Measurements from ENCODE around the gene HES6.

HES6 gene

DNA sequence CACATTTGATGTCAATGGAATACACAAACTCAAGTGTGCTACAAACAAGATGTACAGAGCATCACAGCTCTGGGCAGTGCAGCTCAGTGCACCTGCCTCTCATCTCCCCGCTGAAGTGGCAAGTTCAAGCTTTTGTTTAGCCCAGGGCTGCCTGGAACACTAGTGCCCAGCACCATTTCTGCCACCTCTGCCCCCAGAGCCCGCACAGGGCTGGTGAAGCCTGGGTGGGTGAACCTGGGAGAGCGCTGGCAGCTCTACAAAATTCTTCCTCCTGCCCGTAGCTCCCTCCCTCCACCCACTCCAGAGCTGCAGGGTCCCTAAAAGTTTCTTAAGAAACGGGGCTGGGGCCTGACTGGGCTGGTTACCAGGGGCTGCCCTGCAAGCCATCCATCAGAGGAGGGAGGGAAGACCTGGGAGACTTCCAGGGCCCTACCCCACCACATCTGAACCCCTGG lies 1.5 kb downstream of the HES6 start:
- Histone ChIP-seq H3K4me1 (ENCODE audit: insufficient read depth, low read length) (peaks cover 6% of the 10 kb centered on the region; the same call in 1 of the 2 replicates), H3K9me3 (ENCODE audit: insufficient read depth, low read depth, low read length) (no peaks in the 10 kb centered on the region), H3K36me3 (ENCODE audit: insufficient read depth, low read depth, low read length) (no peaks in the 10 kb centered on the region), H3K27ac (ENCODE audit: low read length) (no peak overlapping the region), H3K9ac (ENCODE audit: low read depth, low read length) (no peak overlapping the region), H3K27me3 (ENCODE audit: insufficient read depth, low read length) (peaks cover 67% of the 10 kb centered on the region), H3K4me3 (ENCODE audit: low read length) (no peak overlapping the region)

DNA sequence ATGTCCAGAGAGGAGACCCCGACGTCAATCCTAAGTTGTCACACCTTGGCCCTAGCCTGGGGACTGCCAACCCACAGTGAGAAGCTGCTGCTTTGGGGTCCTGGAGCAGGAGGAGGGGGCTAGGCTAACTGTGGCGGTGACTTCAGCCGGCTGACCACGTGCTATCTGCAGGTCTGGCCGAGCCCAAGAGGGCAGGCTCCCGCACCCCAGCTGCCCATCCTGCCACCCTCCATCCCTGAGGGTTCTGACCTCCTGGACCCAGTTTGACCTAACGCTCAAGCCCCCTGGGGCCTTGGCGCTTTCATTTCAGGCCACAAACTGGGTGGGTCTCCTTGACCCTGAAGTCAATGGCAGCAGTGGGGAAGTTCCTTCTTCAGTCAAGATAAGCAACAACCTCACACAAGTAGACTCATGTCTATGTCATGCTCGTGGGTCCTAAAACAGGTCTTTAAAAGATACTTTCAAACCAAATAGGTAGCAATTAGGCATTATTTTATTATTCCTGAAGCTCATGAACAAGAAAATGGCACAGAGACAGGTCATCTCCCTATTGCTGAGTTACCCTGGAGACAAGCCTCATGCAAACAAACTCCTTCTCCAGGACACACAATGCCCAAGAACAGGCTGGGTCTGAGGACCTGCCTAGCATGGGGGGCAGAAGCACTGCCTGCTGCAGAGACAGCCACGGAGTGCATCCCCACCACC lies 2.3 kb downstream of the HES6 start:
- peaks cover 67% of the 10 kb centered on the region for H3K27me3 ChIP-seq (ENCODE audit: insufficient read depth, low read length)
- no peak overlapping the region for H3K27ac ChIP-seq (ENCODE audit: low read length)
- no peaks in the 10 kb centered on the region for H3K36me3 ChIP-seq (ENCODE audit: insufficient read depth, low read depth, low read length)
- no peaks in the 10 kb centered on the region for H3K9me3 ChIP-seq (ENCODE audit: insufficient read depth, low read depth, low read length)
- no peak overlapping the region for H3K4me3 ChIP-seq (ENCODE audit: low read length)
- H3K4me1 ChIP-seq (ENCODE audit: insufficient read depth, low read length) = peaks cover 3% of the 10 kb centered on the region; the same call in 1 of the 2 replicates
- no peak overlapping the region for H3K9ac ChIP-seq (ENCODE audit: low read depth, low read length)

GRCh38 chr2:238236571-238236970 lies 3.3 kb downstream of the HES6 start:
- Histone ChIP-seq H3K9ac (ENCODE audit: low read depth, low read length) (no peak overlapping the region), H3K27me3 (ENCODE audit: insufficient read depth, low read length) (peaks cover 67% of the 10 kb centered on the region), H3K36me3 (ENCODE audit: insufficient read depth, low read depth, low read length) (no peaks in the 10 kb centered on the region), H3K4me3 (ENCODE audit: low read length) (no peak overlapping the region), H3K4me1 (ENCODE audit: insufficient read depth, low read length) (peaks cover 2% of the 10 kb centered on the region; the same call in 1 of the 2 replicates), H3K27ac (ENCODE audit: low read length) (no peak overlapping the region), H3K9me3 (ENCODE audit: insufficient read depth, low read depth, low read length) (no peaks in the 10 kb centered on the region)

- H3K9me3 ChIP-seq (ENCODE audit: insufficient read depth, low read depth, low read length) = no peaks in the 10 kb centered on the region
- H3K9ac ChIP-seq (ENCODE audit: low read depth, low read length) = no peak overlapping the region
- H3K27me3 ChIP-seq (ENCODE audit: insufficient read depth, low read length) = peaks cover 67% of the 10 kb centered on the region
- H3K36me3 ChIP-seq (ENCODE audit: insufficient read depth, low read depth, low read length) = no peaks in the 10 kb centered on the region
- no peak overlapping the region for H3K4me3 ChIP-seq (ENCODE audit: low read length)
- no peak overlapping the region for H3K27ac ChIP-seq (ENCODE audit: low read length)
- H3K4me1 ChIP-seq (ENCODE audit: insufficient read depth, low read length) = no peaks in the 10 kb centered on the region
Measured at GRCh38 chr2:238235856-238236255, 4.0 kb downstream of the HES6 start.

GRCh38 chr2:238235331-238235732 lies 4.5 kb downstream of the HES6 start:
- Histone ChIP-seq H3K27ac (ENCODE audit: low read length) (no peak overlapping the region), H3K4me1 (ENCODE audit: insufficient read depth, low read length) (no peaks in the 10 kb centered on the region), H3K36me3 (ENCODE audit: insufficient read depth, low read depth, low read length) (no peaks in the 10 kb centered on the region), H3K27me3 (ENCODE audit: insufficient read depth, low read length) (peaks cover 72% of the 10 kb centered on the region), H3K9me3 (ENCODE audit: insufficient read depth, low read depth, low read length) (no peaks in the 10 kb centered on the region), H3K4me3 (ENCODE audit: low read length) (no peak overlapping the region), H3K9ac (ENCODE audit: low read depth, low read length) (no peak overlapping the region)

GRCh38 chr2:238233625-238234024 lies 6.2 kb downstream of the HES6 start:
- no peak overlapping the region for H3K27ac ChIP-seq (ENCODE audit: low read length)
- no peak overlapping the region for H3K9ac ChIP-seq (ENCODE audit: low read depth, low read length)
- no peaks in the 10 kb centered on the region for H3K4me1 ChIP-seq (ENCODE audit: insufficient read depth, low read length)
- H3K9me3 ChIP-seq (ENCODE audit: insufficient read depth, low read depth, low read length) = no peaks in the 10 kb centered on the region
- no peaks in the 10 kb centered on the region for H3K36me3 ChIP-seq (ENCODE audit: insufficient read depth, low read depth, low read length)
- H3K4me3 ChIP-seq (ENCODE audit: low read length) = no peak overlapping the region
- peaks cover 83% of the 10 kb centered on the region for H3K27me3 ChIP-seq (ENCODE audit: insufficient read depth, low read length)

- no peak overlapping the region for H3K27ac ChIP-seq (ENCODE audit: low read length)
- H3K9me3 ChIP-seq (ENCODE audit: insufficient read depth, low read depth, low read length) = no peaks in the 10 kb centered on the region
- H3K9ac ChIP-seq (ENCODE audit: low read depth, low read length) = no peak overlapping the region
- H3K27me3 ChIP-seq (ENCODE audit: insufficient read depth, low read length) = peaks cover 70% of the 10 kb centered on the region
- no peaks in the 10 kb centered on the region for H3K4me1 ChIP-seq (ENCODE audit: insufficient read depth, low read length)
- no peaks in the 10 kb centered on the region for H3K36me3 ChIP-seq (ENCODE audit: insufficient read depth, low read depth, low read length)
- peak overlapping the region; percentile 70; the same call in 1 of the 2 replicates for H3K4me3 ChIP-seq (ENCODE audit: low read length)
Measured at GRCh38 chr2:238231809-238232208, 8.0 kb downstream of the HES6 start.

DNA sequence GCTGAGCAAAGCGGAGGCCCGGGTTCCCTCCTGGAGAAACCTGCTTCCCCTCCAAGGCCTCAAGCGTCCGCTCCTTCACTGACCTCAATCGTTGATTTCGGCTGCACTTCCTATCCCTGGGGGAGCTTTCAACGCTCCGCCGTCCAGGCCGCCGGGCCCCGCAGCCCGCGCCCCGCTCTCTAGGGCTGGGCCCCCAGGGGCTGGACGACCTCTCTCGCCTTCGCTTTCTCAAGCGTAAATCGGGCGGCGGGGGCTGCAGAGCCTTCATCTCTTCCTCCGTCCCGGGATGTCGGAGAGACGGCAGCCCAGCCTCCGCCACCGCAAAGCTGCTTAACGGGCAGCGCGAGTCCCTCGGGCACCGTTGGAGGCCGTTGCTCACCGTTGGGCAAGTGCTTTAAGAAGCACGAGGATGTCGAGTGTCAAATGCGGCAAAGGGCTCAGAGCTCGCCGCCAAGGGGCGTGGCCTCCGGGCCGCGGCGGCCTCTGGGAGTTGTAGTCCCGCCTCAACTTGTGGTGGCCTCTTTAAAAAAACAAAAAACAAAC lies 8.5 kb downstream of the HES6 start:
- Histone ChIP-seq H3K36me3 (ENCODE audit: insufficient read depth, low read depth, low read length) (no peaks in the 10 kb centered on the region), H3K4me3 (ENCODE audit: low read length) (peak overlapping the region; percentile 70), H3K9ac (ENCODE audit: low read depth, low read length) (no peak overlapping the region; the same call in 1 of the 2 replicates), H3K27me3 (ENCODE audit: insufficient read depth, low read length) (peaks cover 65% of the 10 kb centered on the region), H3K27ac (ENCODE audit: low read length) (no peak overlapping the region), H3K4me1 (ENCODE audit: insufficient read depth, low read length) (no peaks in the 10 kb centered on the region), H3K9me3 (ENCODE audit: insufficient read depth, low read depth, low read length) (no peaks in the 10 kb centered on the region)

DNA sequence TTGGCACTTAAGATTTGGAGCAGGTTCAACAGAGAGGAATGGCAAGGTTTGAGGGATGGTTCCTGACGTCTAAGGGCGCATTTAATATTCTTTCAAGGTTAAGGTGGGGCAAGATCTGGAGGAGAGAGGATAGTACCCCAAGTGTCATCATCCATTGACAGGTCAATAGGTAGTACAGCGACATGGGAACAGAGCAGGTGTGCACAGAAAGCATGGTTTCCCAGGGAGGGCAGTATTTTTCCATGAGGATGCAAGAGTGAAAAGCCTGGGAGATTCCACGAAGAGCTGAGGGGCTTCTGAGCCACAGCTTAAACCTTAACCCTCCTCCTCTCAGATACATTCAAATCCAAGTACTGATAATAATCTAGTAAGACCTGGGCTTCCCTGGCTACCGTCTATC lies 9.1 kb downstream of the HES6 start:
- Histone ChIP-seq H3K27ac (ENCODE audit: low read length) (no peak overlapping the region), H3K27me3 (ENCODE audit: insufficient read depth, low read length) (peaks cover 59% of the 10 kb centered on the region), H3K4me3 (ENCODE audit: low read length) (peak overlapping the region; percentile 70), H3K9ac (ENCODE audit: low read depth, low read length) (no peak overlapping the region; the same call in 1 of the 2 replicates), H3K9me3 (ENCODE audit: insufficient read depth, low read depth, low read length) (no peaks in the 10 kb centered on the region), H3K4me1 (ENCODE audit: insufficient read depth, low read length) (no peaks in the 10 kb centered on the region), H3K36me3 (ENCODE audit: insufficient read depth, low read depth, low read length) (no peaks in the 10 kb centered on the region)

GRCh38 chr2:238228700-238229099 lies 11.1 kb downstream of the HES6 start:
- no peaks in the 10 kb centered on the region for H3K36me3 ChIP-seq (ENCODE audit: insufficient read depth, low read depth, low read length)
- no peak overlapping the region for H3K27ac ChIP-seq (ENCODE audit: low read length)
- H3K9me3 ChIP-seq (ENCODE audit: insufficient read depth, low read depth, low read length) = no peaks in the 10 kb centered on the region
- no peaks in the 10 kb centered on the region for H3K4me1 ChIP-seq (ENCODE audit: insufficient read depth, low read length)
- no peak overlapping the region for H3K4me3 ChIP-seq (ENCODE audit: low read length)
- H3K9ac ChIP-seq (ENCODE audit: low read depth, low read length) = no peak overlapping the region
- peaks cover 47% of the 10 kb centered on the region for H3K27me3 ChIP-seq (ENCODE audit: insufficient read depth, low read length)

- H3K36me3 ChIP-seq (ENCODE audit: insufficient read depth, low read depth, low read length) = no peaks in the 10 kb centered on the region
- peaks cover 45% of the 10 kb centered on the region for H3K27me3 ChIP-seq (ENCODE audit: insufficient read depth, low read length)
Measured at GRCh38 chr2:238227587-238228032, 12.2 kb downstream of the HES6 start.

More at GRCh38 chr2:238227587-238228032, 12.2 kb downstream of the HES6 start:
- Histone ChIP-seq H3K27ac (ENCODE audit: low read length) (no peak overlapping the region), H3K4me3 (ENCODE audit: low read length) (no peak overlapping the region), H3K9ac (ENCODE audit: low read depth, low read length) (no peak overlapping the region), H3K9me3 (ENCODE audit: insufficient read depth, low read depth, low read length) (no peaks in the 10 kb centered on the region), H3K4me1 (ENCODE audit: insufficient read depth, low read length) (no peaks in the 10 kb centered on the region)
